Skeletal muscle cell (primary cell): ENCODE data around the gene TAS1R1.
A peak's percentile ranks its signal among the peaks of the same experiment; 100 is the strongest.

Source experiments
- DNase-seq: peaks from one replicate; pipeline ENCODE4 v3.0.0-alpha.2; 2010; ENCODE audit warnings: low read depth
- H3K4me3 ChIP-seq: 2 replicates; pipeline ENCODE4 v1.5.1; 2011; ENCODE audit warnings: low read depth, mild to moderate bottlenecking, control low read depth, low read length, moderate library complexity

Gene TAS1R1

DNA sequence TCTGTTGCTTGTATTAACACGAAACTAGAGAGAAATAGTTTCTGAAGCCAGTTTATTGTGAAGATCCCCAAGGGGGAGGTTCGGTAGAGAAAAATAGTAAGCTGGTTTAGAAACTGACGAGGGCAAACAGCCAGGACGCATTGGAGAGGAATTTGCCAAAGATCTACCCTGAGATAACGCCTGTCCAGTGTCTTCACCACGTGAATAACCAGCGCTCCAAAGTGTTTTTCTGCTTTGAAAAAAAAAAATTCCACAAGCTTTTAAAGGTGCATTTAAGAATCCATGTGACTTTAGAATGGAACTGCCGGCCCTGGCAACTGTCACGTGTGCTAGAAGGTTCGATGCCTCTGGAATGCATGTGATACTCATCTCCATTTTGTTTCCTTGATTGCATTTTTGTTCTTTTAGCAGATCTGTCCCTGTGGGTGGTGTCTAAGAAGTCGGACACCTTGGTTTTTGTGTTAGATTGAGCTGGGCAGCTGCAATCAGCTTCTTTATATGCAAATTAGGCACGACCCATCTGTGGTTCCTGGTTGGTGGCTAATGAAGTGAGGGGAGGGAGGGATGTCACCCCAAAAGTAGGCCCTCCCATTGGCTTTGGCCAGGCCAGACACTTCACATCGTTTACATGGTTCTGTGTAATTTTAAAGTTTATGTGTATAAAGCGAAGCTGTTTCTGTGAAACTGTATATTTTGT, 68.3 kb downstream of the TAS1R1 start:
- no peak overlapping the region for H3K4me3 ChIP-seq
- no peak for DNase-seq

DNA sequence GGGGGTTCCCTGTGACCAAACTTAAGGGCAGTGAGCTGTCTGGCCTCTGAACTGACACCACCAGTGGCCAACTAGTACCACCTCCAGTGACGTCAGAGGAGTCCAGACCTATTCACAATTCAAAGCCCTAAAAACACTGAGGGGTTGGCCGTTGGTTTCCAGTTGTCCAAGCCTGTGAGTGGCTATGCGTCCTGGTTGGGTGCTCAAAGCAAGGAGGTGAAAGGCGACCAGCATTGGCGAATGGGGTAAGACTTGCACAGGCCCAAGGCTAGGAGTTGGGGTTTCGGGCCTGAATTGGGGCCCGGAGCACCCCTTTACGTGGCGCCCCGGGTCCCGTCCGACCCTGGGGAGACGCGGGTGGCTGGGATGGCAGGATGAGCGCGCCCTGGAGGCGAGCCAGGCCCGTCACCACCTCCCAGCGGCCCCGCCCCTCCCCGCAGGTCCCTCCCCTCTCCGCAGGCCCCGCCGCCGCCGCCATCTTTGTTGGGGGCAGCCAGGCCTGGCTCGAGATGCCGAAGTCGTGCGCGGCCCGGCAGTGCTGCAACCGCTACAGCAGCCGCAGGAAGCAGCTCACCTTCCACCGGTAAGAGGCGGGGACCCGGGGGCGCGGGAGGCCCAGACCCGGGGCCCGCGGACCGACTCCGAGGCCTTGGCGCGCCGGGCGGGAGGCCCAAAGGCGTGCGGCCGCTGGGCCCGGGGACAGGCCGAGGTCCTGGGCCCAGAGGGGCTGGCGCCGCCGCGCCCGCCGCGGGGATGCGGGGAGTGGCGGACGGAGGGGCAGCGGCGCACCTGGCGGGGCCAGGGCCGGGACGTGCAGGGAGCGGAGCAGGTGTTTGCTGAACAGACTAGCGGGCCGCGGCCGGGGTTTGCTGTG, 69.8 kb downstream of the TAS1R1 start, which contains the start of gene THAP3:
THAP3 (plus strand) TSS at position 159 of the 874 bp plus-strand sequence; CDS start at position 510, 351 bp downstream.
- H3K4me3 ChIP-seq, result peak within 1 kb of the TSS; percentile 69
- DNase-seq, result no peak

DNA sequence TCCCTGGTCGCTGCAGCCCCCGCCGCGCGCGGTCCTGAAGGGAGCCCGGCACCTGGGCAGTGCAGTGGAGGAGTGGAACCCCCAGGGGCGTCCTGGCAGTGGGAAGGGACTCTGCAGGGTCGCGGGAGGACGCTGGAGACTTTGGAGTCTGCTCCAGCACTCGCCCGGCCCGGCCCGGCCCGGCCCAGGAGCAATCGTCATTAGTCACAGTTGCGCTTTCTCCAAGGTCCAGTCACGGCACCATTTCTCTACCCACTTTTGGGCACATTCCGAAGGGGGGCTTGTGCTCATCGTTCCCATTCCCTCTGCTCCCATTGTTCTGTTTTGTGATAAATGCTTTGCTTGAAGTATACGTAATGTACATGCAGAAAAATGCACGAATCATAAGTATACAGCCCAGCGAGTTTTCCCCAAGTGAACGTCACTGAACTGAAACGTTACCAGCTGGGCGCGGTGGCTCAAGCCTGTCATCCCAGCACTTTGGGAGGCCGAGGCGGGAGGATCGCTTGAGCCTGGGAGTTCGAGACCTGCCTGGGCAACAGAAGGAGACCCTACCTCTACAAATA, 70.6 kb downstream of the TAS1R1 start:
- DNase-seq, result no peak
- peak overlapping the region; percentile 69 for H3K4me3 ChIP-seq

DNA sequence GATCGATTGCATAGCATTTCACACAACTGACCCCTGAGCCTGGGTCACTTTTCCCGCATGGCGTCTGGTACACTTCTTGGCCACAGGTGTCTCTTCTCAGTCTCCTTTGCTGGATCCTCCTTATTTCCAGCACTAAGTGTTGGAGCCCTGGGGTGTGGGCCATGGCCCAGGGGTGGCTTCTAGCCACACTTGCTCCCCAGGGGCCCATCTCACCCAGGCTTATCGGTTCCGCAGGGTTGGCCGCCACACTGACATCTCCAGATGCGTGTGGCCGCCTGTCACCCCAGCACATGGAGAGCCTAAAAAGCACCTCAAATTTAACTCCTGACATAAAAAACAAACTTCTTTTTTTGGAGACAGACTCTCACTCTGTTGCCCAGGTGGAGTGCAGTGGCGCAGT, 71.9 kb downstream of the TAS1R1 start:
- no peak for DNase-seq
- H3K4me3 ChIP-seq, result no peak overlapping the region

DNA sequence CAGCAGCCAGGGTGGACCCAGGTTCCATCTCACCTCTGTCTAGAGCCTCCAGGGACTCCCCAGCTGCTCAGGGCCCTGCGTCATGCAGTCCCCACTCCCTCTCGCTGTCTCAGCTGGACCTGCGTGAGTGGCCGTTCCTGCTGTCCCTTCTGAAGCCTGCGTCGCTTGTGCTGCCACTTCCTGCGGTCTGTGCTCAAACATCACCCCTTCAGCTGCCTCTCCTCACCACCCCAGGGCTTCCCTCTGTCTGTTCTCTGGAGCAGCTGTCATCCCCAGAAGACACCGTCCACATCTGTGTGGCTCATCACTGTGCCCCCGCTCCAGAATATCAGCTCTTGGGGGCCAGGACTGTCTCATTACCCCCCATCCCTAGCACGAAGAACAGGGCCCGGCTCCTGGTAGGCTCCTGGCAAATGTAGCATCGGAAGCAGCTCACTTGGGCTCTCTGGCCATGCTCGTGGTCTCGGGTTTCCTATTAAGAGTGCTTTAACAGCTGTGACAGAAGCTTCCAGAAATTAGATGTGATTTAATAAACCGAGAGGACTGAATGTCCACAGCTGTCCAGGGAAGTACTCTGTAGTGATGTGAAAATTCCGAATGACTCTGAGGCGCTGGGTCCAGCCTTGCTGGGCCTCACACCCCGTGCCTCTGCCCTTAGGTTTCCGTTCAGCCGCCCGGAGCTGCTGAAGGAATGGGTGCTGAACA, 72.9 kb downstream of the TAS1R1 start:
- H3K4me3 ChIP-seq, result no peak overlapping the region
- no peak for DNase-seq

DNA sequence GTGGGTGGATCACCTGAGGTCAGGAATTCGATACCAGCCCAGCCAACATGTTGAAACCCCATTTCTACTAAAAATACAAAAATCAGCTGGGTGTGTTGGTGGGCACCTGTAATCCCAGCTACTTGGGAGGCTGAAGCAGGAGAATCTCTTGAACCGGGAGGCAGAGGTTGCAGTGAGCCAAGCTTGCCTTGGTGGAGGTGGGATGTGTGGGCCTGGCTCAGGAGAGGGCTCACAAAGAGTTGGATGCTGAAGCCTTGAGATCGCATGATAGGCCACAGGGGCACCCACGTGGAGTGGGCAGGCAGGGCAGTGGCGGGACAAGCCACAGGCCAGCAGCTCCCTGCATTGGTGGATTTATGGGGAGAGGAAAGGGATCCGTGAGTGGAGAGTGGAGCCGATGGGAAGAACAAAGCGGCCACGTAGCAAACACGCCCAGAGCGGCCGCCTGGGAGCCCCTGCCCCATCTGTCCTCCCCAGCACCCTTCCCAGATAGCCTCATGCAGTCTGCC, 73.9 kb downstream of the TAS1R1 start:
- DNase-seq, result no peak
- H3K4me3 ChIP-seq, result no peak overlapping the region
